ENCODE data around the gene IL17RC.

DNA sequence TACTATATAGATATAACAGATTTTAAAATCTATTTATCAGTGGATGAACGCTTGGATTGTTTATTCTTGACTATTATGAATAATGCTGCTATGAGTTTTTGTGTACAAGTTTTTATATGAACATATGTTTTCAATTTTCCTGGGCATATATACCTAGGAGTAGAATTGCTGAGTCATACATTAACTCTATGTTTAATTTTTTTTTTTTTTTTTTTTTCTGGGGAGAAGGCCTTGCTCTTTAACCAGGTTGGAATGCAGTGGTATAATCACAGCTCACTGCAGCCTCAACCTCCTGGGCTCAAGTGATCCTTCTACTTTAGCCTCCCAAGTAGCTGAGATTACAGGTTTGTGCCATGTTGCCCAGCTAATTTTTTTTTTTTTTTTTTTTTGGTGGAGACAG is 45.9 kb upstream of the IL17RC start:
- TF ChIP-seq CTCF (conservative IDR thresholded peaks at IDR 0.05; ENCODE audit: low read length) (no peak), EZH2phosphoT487 (IDR thresholded peaks at IDR 0.05; ENCODE audit: borderline replicate concordance, low read depth, low read length) (no peak)

All from OCI-LY7 (cell line).